ENCODE data around the gene CAB39.

- TF ChIP-seq CTCF (optimal IDR thresholded peaks at IDR 0.05 in 1 of 3, IDR thresholded peaks at IDR 0.05 in 1 of 3, conservative IDR thresholded peaks at IDR 0.05 in 1 of 3; ENCODE audit: extremely low read depth in 1 of 3, insufficient read depth in 2 of 3, low read length in 3 of 3) = no peak
- TF ChIP-seq EZH2 (IDR thresholded peaks at IDR 0.05; ENCODE audit: low read length) = no peak
Observed at GRCh38 chr2:230722207-230722885, 9.7 kb downstream of the CAB39 start.

Data from keratinocyte (primary cell).